GM12801 (cell line): ENCODE measurements around the gene ATP9A.

Experiments used
- CTCF ChIP-seq: IDR thresholded peaks from one replicate; pipeline ENCODE4 v1.5.1; 2011; ENCODE audit warnings: control low read depth; ENCODE audit not compliant: insufficient read length; ENCODE audit errors: extremely low read depth

The ATP9A gene

GRCh38 chr20:51766994-51767866 lies 960 bp downstream of the ATP9A start:
- TF ChIP-seq CTCF = no peak

GRCh38 chr20:51763965-51764602 lies 4.1 kb downstream of the ATP9A start:
- no peak for TF ChIP-seq CTCF

- TF ChIP-seq CTCF = no peak
Observed at GRCh38 chr20:51760905-51761546, 7.2 kb downstream of the ATP9A start.

GRCh38 chr20:51759769-51760510 lies 8.2 kb downstream of the ATP9A start:
- TF ChIP-seq CTCF = no peak

- TF ChIP-seq CTCF = no peak
Observed at GRCh38 chr20:51758978-51759544, 9.1 kb downstream of the ATP9A start.

GRCh38 chr20:51757226-51757625 lies 11.0 kb downstream of the ATP9A start:
- TF ChIP-seq CTCF = no peak
